ENCODE results near the gene SIRT7.

GRCh38 chr17:81898885-81899284 lies 19.1 kb downstream of the SIRT7 start:
- no peak for TF ChIP-seq CTCF (IDR thresholded peaks at IDR 0.05; ENCODE audit: insufficient read depth, low read depth, low read length)
- TF ChIP-seq EZH2 (IDR thresholded peaks at IDR 0.05; ENCODE audit: insufficient read depth, low read length) = no peak
